Adipose tissue (tissue), 3 donors: ENCODE data around the gene PRPSAP1. TPM values are rescaled to one million over a fixed set of nuclear protein-coding genes. Genes with fewer than 3 reads are reported as not detected.

Experiments used
- H3K27ac ChIP-seq: one replicate; pipeline ENCODE4 v1.5.1; 2013; ENCODE audit warnings: low read depth, low read length
- WGBS, 3 donors: extraction: QIAGEN DNeasy Blood & Tissue Kit; methylation state at CpG; one replicate each; pipeline ENCODE4 v1.1.7; 2013; 5-methylcytosine and 5-hydroxymethylcytosine counted together
- polyA plus RNA-seq, 3 donors: library from polyadenylated mRNA; stranded (reverse); fragments of 200-250 nt; gene quantifications; one replicate each; pipeline ENCODE4 v1.2.3, GENCODE V29; 2013
- donor health status: healthy with polysubstance abuse.
- donor health status: Bipolar disorder and iron deficiency.
- donor health status: healthy.

PRPSAP1 gene
- polyA plus RNA-seq, 3 donors, result 25.6 to 40.7 (median 30.6) TPM

DNA sequence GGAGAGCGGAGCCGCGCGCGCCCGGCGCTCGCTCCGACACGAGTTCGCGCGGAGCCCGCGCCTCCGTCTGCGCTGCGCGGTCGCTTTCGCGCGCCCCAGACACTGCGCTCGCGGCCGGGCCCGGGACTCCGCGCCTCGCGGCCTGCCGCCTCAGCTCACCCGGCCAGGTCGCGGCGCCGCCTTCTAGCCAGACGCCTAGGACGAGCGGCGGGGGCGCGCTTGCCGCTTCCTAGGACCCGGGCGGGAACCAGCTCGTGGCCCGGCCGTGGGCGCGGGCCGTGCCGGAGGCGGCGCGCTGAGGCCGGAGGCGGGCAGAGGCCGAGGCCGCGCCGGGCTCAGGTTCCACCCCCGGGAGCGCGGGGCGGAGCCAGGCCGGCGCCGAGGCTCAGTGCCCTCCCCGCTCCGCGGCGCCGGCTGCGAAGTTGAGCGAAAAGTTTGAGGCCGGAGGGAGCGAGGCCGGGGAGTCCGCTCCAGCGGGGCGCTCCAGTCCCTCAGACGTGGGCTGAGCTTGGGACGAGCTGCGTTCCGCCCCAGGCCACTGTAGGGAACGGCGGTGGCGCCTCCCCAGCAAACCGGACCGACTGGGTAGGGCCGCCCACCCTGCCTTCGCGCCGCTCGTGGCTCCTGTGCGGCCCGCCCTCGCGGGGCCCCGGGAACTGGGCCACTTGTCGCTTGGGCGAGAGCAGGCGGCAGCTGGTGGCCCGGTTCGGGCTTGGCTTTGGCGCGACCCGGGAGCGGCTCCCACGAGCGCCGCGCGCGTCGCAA lies 30.7 kb upstream of the PRPSAP1 start, which contains the start of gene SPHK1:
Gene SPHK1 (plus strand): TSS at position 388 of the 765 bp plus-strand sequence. CDS start 1,036 bp downstream, outside the sequence.
- no peak within 1 kb of the TSS for H3K27ac ChIP-seq
- WGBS, 3 donors, result 0 to 1% (median 0%) methylated on average over 80 to 118 of the region's 118 CpGs

- H3K27ac ChIP-seq, result no peak overlapping the region
- 0 to 1% (median 0%) methylated on average over 52 to 65 of the region's 65 CpGs for WGBS, 3 donors
Observed at GRCh38 chr17:76383546-76384221, 30.0 kb upstream of the PRPSAP1 start.

GRCh38 chr17:76382803-76383545 lies 29.3 kb upstream of the PRPSAP1 start:
- 0 to 1% (median 1%) methylated on average over 54 to 80 of the region's 80 CpGs for WGBS, 3 donors
- H3K27ac ChIP-seq, result no peak overlapping the region

GRCh38 chr17:76382351-76382802 lies 28.7 kb upstream of the PRPSAP1 start:
- H3K27ac ChIP-seq, result no peak overlapping the region
- 19 to 33% (median 31%) methylated on average over 21 of the region's 21 CpGs for WGBS, 3 donors

GRCh38 chr17:76381633-76382350 lies 28.1 kb upstream of the PRPSAP1 start:
- 56 to 69% (median 65%) methylated on average over 19 of the region's 19 CpGs for WGBS, 3 donors
- H3K27ac ChIP-seq, result no peak overlapping the region

DNA sequence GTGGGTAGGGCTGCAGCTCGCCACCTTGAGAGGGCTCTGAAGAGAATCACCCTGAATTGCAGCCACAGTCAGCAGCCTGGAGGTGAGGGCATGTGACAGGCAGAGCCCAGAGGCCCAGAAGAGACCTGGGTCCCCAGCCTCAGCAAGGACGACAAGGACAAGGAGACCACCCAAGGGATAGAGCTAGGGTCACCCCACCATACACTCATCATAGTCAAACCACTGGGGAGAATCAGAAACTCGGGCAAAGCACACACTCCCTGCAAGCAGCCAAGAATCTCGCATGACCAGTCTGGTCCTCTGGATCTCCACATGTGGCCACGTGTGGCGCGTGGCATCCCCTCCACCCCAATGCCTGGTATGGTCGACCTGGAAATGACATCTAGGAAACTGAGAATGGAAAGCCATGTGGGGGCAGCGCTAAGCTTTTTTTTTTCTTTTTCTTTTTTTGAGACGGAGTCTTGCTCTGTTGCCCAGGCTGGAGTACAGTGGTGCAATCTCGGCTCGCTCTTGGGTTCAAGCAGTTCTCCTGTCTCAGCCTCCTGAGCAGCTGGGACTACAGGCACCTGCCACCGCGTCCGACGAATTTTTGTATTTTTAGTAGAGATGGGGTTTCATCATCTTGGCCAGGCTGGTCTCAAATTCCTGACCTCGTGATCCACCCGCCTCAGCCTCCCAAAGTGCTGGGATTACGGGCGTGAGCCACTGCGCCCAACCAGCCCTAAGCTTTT lies 26.1 kb upstream of the PRPSAP1 start:
- WGBS, 3 donors, result 78 to 90% (median 87%) methylated on average over 18 to 21 of the region's 21 CpGs

DNA sequence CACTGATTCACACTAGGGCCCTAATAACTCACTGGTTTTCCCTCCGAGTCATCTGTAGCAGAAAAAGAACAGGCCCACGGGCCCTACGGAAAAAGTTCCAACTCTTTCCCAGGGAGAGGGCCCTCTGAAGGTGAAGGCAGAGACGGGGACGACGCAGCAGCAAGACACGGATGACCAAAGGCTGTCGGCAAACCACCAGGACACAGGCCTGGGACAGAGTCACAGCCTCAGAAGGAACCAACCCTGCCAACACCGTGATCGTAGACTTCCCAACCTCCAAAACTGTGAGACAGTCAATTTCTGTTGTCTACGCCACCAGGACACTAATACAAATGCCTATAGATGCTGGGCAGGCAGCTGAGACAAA lies 25.5 kb upstream of the PRPSAP1 start:
- no peak overlapping the region for H3K27ac ChIP-seq
- 88 to 95% (median 92%) methylated on average over 11 of the region's 11 CpGs for WGBS, 3 donors

More for the DNA sequence above, 26.1 kb upstream of the PRPSAP1 start:
- H3K27ac ChIP-seq, result no peak overlapping the region

GRCh38 chr17:76378548-76379274 lies 25.0 kb upstream of the PRPSAP1 start:
- 79 to 83% (median 83%) methylated on average over 5 of the region's 5 CpGs for WGBS, 3 donors
- H3K27ac ChIP-seq, result no peak overlapping the region

DNA sequence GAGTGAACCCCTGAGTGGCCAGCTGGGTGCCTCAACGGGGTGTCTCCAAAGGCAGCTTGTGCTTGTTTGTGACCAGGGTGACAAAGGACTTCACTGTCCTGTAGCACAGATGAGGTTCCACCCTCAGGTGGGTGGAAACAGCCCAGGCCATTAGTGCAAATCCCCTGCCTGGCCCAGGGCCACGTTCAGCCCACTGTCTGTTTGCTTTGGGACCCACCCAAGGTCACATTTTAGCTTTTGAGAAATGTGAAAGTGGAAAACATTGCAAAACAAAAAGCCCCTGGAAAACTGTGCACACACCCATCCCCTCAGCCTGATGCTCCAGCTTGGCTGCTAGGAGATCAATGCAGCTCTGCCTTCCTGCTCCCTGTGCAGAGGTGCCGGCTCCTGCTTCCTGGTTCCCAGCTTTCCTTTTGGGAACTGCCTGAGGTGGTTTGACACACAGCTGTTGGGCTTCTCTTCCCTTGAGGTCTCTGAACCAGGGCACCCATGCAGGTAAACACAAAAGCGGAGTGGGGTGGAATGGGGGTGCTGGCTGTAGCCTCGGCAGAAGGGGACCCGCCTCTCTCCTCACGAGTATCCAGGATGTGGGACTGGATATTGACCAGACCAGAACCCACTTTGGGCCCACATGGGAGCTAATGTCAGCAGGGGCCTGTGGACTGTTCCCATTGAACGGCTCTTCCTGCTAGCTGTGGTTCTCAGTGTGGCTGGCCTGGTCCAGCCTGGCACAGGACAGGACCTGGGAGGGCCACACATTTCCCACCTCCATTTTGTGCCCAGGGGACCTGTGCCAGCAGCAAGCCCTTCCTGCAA lies 22.8 kb upstream of the PRPSAP1 start:
- WGBS, 3 donors, result 45 to 67% (median 64%) methylated on average over 8 of the region's 8 CpGs
- no peak overlapping the region for H3K27ac ChIP-seq

DNA sequence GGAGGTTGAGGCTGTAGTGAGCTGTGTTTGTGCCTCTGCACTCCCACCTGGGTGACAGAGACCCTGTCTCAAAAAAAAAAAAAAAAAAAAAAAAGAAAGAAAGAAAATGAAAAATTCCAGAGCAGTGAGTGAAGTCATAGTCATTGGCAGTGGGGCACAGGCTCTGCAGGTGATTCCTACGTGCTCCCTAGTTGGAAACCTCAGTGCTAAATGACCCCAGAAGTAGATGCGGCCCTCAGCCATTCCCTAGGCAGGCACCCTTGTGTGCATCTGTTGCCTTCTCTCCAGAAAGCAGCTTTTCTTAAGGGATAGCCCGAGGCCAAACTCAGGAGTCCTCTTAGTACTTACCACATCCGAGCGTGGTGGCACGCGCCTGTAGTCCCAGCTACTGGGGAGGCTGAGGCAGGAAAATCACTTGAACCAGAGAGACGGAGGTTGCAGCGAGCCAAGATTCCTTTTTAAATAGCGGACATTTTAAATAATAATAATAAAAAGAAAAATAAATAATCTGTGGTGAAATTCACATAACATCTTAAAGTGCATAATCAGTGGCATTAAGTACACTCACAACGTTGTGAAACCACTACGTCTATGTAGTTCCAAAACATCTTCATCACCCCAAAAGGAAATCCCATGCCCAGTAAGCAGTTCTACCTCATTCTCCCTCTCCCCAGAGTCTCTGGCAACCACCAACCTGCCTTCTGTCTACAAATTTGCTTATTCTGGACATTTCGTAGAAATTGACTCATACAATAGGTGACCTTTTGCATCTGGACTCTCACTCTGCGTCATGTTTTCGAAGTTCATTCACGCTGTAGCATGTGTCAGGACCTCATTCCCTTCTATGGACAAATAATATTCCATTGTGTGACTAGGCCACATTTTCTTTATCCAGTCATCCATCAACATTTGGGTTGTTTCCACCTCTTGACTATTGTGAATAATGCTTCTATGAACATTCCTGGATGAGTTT lies 18.2 kb upstream of the PRPSAP1 start:
- 91 to 92% (median 91%) methylated on average over 16 of the region's 16 CpGs for WGBS, 3 donors
- no peak overlapping the region for H3K27ac ChIP-seq

DNA sequence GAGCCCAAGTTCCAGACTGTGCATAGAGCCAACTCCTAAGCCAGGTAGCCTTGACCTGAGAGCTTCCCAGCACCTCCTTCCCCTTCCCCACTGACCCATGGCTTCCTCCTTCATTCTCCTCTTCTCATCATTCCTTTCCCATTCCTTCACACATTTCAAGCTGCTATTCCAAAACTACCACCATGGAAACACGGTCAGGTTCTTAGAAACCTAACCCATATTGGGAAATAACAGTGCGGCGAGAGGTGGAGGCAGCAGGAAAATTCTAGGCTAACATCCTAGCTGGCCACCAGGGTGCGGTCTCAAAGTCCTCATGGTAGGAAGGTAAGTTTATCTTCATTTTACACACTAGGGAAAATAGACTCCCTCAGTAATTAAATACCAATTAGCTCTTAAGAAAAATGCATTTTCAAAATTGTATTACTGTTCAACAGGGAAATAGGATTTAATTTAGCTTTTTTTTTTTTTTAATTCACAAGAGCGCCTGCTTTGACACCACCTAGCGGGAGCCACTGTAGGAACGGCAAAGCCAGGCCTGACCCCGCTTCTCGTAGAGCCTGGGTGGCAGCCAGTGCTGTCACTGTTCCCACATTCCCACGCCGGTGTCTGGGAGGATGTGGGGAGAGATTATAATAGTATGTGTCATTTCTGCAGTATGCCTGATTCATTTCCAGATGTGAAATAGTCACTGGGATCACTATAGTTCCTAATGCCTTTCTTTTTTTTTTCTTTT lies 16.7 kb upstream of the PRPSAP1 start:
- no peak overlapping the region for H3K27ac ChIP-seq
- 39 to 48% (median 45%) methylated on average over 11 of the region's 11 CpGs for WGBS, 3 donors

GRCh38 chr17:76369804-76370203 lies 16.1 kb upstream of the PRPSAP1 start:
- WGBS, 3 donors, result 68 to 78% (median 73%) methylated on average over 7 of the region's 7 CpGs
- no peak overlapping the region for H3K27ac ChIP-seq

GRCh38 chr17:76369379-76369778 lies 15.7 kb upstream of the PRPSAP1 start:
- H3K27ac ChIP-seq, result no peak overlapping the region
- WGBS, 3 donors, result 83 to 87% (median 86%) methylated on average over 10 of the region's 10 CpGs

- no peak overlapping the region for H3K27ac ChIP-seq
- WGBS, 3 donors, result 76 to 82% (median 80%) methylated on average over 11 of the region's 11 CpGs
Observed at GRCh38 chr17:76368545-76368944, 14.8 kb upstream of the PRPSAP1 start.

- 70 to 81% (median 79%) methylated on average over 6 of the region's 6 CpGs for WGBS, 3 donors
- H3K27ac ChIP-seq, result no peak overlapping the region
Observed at GRCh38 chr17:76367642-76368041, 13.9 kb upstream of the PRPSAP1 start.
